T-helper 1 cell treated with Interleukin-12 subunit alpha and Interleukin-12 subunit beta and Interleukin-4 antibody, amounts not matched to agents 30 ng/mL and 1 ng/mL, for 36 hours (primary cell): Measurements from ENCODE around the gene GPRASP3. TPM values are rescaled to one million over a fixed set of nuclear protein-coding genes. Genes with fewer than 3 reads are reported as not detected.

Experiments
- intact Hi-C: fragments of 100-400 bp; cut with micrococcal nuclease; formaldehyde crosslinking; loops from one replicate; pipeline ENCODE4 v1.15.1; 2024
- total RNA-seq: library from RNA; stranded (reverse); gene quantifications from 2 replicates; pipeline ENCODE4 v1.2.3, GENCODE V29; 2022

GPRASP3 gene
- total RNA-seq, 1 donor from 2014 or later: 0.93 TPM

GRCh38 chrX:102745857-102746584, 25.5 kb downstream of the GPRASP3 start:
- intact Hi-C loops: no loop called here

- intact Hi-C loops: loop anchor here (5.0 to 10.0 kb wide), 7 partner anchors 70 to 1940 kb away; partner anchors contain the start of genes BEX5, CSTF2, GLA and HNRNPH2
These were observed 44.7 kb downstream of the GPRASP3 start for GRCh38 chrX:102765217-102765616.

DNA sequence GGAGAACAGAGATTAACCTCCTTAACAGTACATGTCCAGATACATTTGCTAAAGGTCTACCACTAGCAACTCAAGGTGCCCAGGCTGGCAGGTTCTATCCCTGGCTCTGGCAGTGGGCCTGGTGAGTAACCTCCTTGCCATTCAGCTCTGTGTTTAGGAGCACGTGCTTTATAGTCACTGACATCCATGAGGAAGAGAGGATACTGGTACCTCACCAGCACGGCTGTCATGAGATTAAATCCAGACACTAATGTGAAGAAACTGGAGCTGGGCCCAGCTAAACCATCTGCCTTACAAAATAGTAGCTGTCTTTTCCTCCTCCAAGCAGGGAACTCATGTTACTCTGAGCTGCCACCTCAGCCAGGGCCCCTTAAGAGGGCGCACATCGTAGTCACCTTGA, 45.3 kb downstream of the GPRASP3 start:
- intact Hi-C loops: loop anchor here (5.0 to 10.0 kb wide), 7 partner anchors 69 to 1941 kb away; partner anchors contain the start of genes BEX5, CSTF2, GLA and HNRNPH2

GRCh38 chrX:102767287-102767686, 46.7 kb downstream of the GPRASP3 start:
- intact Hi-C loops: loop anchor here (5.0 to 10.0 kb wide), 7 partner anchors 68 to 1942 kb away; partner anchors contain the start of genes BEX5, CSTF2, GLA and HNRNPH2

DNA sequence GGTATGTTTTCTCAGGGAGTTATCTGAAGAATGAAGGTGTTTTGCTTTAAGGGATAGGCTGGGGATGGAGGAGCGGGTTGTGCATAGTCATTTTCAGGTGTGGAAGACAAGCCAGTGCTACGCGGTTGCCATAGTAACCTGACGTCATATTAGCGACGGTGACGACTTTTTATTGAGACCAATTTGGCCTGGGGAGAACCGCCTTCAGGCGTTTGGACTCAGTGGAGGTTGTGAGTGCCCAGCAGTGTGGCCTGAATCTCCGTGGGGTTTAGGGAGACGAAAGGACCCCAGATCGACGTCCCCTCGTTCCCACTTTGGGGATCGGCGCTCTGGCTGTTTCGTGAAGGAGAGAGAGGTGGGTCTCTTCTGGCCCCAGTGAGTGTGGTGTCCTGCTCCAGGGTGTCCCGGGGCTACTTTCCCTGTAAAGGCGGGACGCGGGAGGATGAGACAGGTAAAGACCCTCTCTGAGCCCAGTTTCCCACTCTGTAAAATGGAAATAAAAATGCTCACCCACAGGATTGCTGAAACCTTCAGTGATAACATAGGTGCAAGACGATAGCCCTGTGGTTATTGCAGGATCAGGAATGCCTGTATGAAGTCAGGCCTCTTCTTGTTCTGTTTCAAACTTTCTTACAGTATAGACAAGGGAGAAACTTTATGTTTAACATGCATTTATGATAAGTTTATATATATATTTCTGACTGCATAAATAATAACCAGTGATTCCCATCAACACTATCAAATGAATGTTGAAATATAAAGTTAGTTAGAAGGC, 48.6 kb downstream of the GPRASP3 start:
- intact Hi-C loops: loop anchor here (1.0 to 10.0 kb wide), 10 partner anchors 49 to 1944 kb away; partner anchors contain the start of genes ARMCX5, BEX5, CSTF2 and GLA

Other genes starting within 250 kb of the GPRASP3 start
- gene TCP11X2, start 248.9 kb upstream of the GPRASP3 start, total RNA-seq: not detected in 2 replicates
- 0.54 TPM in 1 of 2 replicates, not detected in the other for gene TMSB15A, start 204.0 kb upstream of the GPRASP3 start, total RNA-seq
- gene ARMCX5, start 121.2 kb upstream of the GPRASP3 start, total RNA-seq: 5.1 and 6.8 TPM in 2 replicates
- gene GPRASP1, start 69.3 kb upstream of the GPRASP3 start, total RNA-seq: 0.54 and 0.56 TPM in 2 replicates
- 0.12 and 0.37 TPM in 2 replicates for gene GPRASP2, start 8.3 kb upstream of the GPRASP3 start, total RNA-seq
- gene RAB40AL, start 216.5 kb downstream of the GPRASP3 start, total RNA-seq: 0.34 TPM in 1 of 2 replicates, not detected in the other